Measurements from ENCODE around the gene GLIPR2.

Gene GLIPR2

GRCh38 chr9:36207546-36208012 lies 71.0 kb downstream of the GLIPR2 start:
- no peak for DNase-seq

GRCh38 chr9:36208521-36209253 lies 72.2 kb downstream of the GLIPR2 start:
- DNase-seq = no peak

DNA sequence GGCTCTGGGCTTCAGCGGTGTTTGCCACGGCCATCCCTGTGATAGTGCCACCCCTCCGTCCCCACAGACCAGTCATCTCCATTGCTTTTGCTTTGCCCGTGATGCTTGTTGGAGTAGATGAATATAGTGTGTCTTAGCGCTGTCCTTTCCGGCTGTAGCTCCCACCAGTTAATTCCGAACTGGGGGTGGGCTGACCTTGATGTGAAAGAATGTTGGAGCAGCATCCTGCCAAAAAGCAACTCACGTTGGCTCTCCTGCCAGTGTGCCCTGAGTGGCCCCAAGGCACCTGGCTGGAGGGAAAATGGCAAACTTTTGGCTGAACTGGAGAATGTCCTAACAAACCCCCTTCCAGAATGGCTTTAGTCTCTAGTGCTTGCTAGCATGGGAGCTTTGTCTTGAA lies 74.2 kb downstream of the GLIPR2 start:
- DNase-seq = no peak

DNA sequence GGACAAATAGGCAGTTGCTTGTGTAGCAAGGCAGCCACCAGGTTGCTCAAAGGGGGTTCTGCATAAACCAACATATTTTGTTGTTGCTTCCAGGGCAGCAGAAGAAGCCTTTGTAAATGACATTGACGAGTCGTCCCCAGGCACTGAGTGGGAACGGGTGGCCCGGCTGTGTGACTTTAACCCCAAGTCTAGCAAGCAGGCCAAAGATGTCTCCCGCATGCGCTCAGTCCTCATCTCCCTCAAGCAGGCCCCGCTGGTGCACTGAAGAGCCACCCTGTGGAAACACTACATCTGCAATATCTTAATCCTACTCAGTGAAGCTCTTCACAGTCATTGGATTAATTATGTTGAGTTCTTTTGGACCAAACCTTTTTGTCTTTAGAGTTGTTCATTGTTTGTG lies 75.0 kb downstream of the GLIPR2 start:
- no peak for DNase-seq

DNA sequence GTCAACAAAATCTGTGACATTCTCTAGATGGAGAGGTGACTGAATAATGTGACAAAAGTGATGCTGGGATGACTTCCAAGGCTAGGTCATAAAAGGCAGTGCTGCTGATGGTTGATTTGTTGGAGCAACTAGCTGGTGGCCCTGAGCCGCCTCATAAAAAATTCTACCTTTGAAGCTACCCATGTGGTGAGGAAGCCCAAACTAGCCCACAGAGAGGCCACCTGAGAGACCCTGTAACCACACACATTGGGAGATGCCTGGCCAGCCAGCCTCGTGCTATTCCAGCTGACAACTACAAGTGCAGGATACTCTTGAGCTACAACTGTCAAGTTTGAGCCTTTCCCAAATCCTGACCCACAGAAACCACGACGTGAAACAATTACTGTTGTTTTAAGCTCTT lies 76.9 kb downstream of the GLIPR2 start:
- DNase-seq = no peak
